WTC11 (cell line): Measurements from ENCODE around the gene SAC3D1.

Experiments
- AFF4 ChIP-seq: sonication (generic); formaldehyde crosslinking; IDR thresholded peaks from 2 replicates; pipeline ENCODE4 v1.8.1; 2023; ENCODE audit warnings: mild to moderate bottlenecking, missing genetic modification reagents, borderline replicate concordance
- CREB1 ChIP-seq: sonication (generic); formaldehyde crosslinking; IDR thresholded peaks from 2 replicates; pipeline ENCODE4 v1.8.0; 2023; ENCODE audit warnings: mild to moderate bottlenecking, missing genetic modification reagents
- CTCF ChIP-seq: fragments of 200-600 bp; IDR thresholded peaks from 2 replicates; pipeline ENCODE4 v1.8.0; 2022; ENCODE audit warnings: antibody characterized with exemption
- IRF2 ChIP-seq: sonication (generic); formaldehyde crosslinking; IDR thresholded peaks from 2 replicates; pipeline ENCODE4 v1.8.0; 2022; ENCODE audit warnings: low read depth, missing genetic modification reagents, borderline replicate concordance
- MAX ChIP-seq: sonication (generic); formaldehyde crosslinking; IDR thresholded peaks from 2 replicates; pipeline ENCODE4 v1.8.0; 2022; ENCODE audit warnings: mild to moderate bottlenecking, missing genetic modification reagents
- NFYB ChIP-seq: sonication (generic); formaldehyde crosslinking; conservative IDR thresholded peaks from 2 replicates; pipeline ENCODE4 v1.8.0; 2022; ENCODE audit warnings: low read depth, missing genetic modification reagents
- SP1 ChIP-seq: sonication (generic); formaldehyde crosslinking; conservative IDR thresholded peaks from 2 replicates; pipeline ENCODE4 v1.8.1; 2022; ENCODE audit warnings: missing genetic modification reagents
- TF ChIP-seq, protein P1 (sequence below): sonication (generic); formaldehyde crosslinking; IDR thresholded peaks from 2 replicates; pipeline ENCODE4 v1.8.1; 2023; ENCODE audit warnings: mild to moderate bottlenecking, missing genetic modification reagents, moderate library complexity
- TF ChIP-seq, protein P2 (sequence below): sonication (generic); formaldehyde crosslinking; IDR thresholded peaks from 2 replicates; pipeline ENCODE4 v1.8.1; 2022; ENCODE audit warnings: mild to moderate bottlenecking, moderate library complexity, missing genetic modification reagents

DNA sequence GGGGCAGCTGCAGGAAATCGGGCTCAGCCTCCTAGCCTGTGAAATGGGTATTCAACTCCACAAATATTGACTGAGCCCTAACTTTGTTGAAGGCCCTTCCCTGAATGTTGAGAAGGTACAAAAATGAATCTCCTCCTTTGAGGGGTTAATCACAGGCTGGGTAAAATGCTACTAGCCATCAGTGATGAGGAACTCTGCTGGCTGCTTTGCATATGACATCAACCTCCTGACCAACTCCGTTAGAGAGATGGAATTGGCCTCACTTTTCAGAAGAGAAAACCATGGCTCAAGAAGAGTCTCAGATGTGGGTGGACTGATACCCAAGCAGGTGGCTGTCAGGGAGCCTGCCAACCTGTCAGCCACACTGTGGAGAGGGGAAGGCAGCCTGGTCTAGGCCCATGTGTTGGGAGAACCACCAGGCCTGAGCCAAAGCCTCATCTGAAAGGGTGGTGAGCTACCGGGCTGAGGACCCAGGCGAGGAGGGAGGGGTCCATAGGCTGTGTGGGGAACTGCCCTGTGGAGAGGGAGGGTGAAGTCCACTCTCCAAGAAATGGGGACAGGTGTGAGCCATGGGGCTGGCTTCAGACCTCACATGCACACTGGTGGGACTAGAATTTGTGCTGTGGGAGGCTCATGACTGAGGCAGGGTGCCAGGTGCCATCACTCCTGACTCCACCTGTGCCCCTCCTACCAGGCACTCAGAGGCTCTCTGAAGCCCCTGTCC is 31.1 kb downstream of the SAC3D1 start:
- TF ChIP-seq CTCF (no peak), IRF2 (no peak), AFF4 (CRISPR knock-in tag) (no peak), MAX (CRISPR knock-in tag) (no peak), CREB1 (CRISPR knock-in tag) (no peak), SP1 (CRISPR knock-in tag) (no peak), NFYB (CRISPR knock-in tag) (no peak)
- TF ChIP-seq, protein P1, sequence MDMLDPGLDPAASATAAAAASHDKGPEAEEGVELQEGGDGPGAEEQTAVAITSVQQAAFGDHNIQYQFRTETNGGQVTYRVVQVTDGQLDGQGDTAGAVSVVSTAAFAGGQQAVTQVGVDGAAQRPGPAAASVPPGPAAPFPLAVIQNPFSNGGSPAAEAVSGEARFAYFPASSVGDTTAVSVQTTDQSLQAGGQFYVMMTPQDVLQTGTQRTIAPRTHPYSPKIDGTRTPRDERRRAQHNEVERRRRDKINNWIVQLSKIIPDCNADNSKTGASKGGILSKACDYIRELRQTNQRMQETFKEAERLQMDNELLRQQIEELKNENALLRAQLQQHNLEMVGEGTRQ, result no peak
- TF ChIP-seq, protein P2, sequence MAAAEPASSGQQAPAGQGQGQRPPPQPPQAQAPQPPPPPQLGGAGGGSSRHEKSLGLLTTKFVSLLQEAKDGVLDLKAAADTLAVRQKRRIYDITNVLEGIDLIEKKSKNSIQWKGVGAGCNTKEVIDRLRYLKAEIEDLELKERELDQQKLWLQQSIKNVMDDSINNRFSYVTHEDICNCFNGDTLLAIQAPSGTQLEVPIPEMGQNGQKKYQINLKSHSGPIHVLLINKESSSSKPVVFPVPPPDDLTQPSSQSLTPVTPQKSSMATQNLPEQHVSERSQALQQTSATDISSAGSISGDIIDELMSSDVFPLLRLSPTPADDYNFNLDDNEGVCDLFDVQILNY (CRISPR knock-in tag), result no peak
